LNCaP clone FGC (cell line): ENCODE results near the gene PGA4.

ENCODE experiments used
- DNase-seq: peaks from one replicate; pipeline ENCODE4 v3.0.0-alpha.2; 2011; ENCODE audit warnings: low read depth
- H3K4me3 ChIP-seq: 2 replicates; pipeline ENCODE4 v1.5.1; 2011; ENCODE audit warnings: mild to moderate bottlenecking, low read depth, low read length, control low read depth
- TF ChIP-seq, protein P1 (sequence below): IDR thresholded peaks from 2 replicates; pipeline ENCODE4 v1.5.1; 2012; ENCODE audit warnings: mild to moderate bottlenecking; ENCODE audit not compliant: control insufficient read depth, insufficient read depth; ENCODE audit errors: extremely low read depth

PGA4 gene

DNA sequence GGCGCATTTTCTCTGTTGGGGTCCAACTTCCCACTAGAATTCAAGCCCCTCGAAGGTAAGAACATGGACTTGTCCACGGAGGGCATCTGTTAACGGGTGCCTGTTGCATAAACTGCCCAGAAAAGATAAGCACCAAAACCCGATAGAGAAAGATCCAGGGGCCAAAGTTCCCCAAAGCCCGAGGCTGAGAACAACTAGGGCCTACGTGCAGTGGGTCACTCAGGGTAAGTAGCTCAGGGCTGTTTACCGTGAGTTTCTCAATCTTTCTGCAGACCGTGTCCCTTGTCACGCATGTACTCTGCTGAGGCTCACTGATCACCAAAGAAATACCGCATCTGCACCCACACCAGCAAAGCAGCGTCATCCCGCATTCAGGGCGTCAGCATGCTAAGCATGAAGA, 43.2 kb downstream of the PGA4 start:
- DNase-seq, result no peak
- TF ChIP-seq, protein P1, sequence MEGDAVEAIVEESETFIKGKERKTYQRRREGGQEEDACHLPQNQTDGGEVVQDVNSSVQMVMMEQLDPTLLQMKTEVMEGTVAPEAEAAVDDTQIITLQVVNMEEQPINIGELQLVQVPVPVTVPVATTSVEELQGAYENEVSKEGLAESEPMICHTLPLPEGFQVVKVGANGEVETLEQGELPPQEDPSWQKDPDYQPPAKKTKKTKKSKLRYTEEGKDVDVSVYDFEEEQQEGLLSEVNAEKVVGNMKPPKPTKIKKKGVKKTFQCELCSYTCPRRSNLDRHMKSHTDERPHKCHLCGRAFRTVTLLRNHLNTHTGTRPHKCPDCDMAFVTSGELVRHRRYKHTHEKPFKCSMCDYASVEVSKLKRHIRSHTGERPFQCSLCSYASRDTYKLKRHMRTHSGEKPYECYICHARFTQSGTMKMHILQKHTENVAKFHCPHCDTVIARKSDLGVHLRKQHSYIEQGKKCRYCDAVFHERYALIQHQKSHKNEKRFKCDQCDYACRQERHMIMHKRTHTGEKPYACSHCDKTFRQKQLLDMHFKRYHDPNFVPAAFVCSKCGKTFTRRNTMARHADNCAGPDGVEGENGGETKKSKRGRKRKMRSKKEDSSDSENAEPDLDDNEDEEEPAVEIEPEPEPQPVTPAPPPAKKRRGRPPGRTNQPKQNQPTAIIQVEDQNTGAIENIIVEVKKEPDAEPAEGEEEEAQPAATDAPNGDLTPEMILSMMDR, result no peak
- no peak overlapping the region for H3K4me3 ChIP-seq

DNA sequence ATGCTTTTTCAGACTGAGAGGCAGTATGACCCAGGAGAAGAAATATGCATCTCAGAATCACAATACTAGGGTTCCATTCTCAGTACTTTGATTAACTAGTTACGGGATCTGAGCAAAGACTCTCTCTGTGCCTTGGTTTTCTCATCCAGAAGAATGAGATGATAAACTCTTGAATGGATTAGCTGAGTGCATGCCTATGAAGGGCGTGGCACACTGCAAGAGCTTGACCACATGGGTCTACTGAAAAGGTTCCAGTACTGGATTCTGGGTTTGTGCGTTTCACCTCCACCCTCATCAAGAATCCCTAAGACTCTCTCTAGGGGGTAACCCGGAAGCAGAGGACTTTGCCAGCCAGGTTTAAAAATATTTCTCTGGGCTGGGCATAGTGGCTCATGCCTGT, 44.5 kb downstream of the PGA4 start:
- DNase-seq, result no peak
- TF ChIP-seq, protein P1, result no peak
- H3K4me3 ChIP-seq, result no peak overlapping the region

DNA sequence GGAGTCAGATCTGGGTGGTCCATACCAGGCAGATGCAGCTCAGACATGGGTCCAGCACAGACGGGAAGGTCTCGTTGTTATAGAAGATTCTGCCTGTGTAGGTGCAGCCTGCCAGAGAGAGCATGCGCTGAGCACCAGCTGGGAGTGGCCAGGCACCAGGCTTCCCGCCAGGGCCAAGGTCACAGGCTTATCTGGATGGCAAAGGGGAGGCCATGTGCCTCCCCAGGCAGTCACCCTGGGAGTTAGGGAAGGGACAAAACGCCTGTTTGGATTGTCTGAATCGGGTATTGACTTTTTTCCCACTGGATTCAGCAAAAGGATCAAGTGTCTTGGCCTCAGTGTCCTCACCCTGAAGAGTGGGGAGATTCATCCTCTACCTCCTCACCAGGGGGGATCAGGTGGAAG, 45.3 kb downstream of the PGA4 start:
- no peak for DNase-seq
- TF ChIP-seq, protein P1, result no peak
- no peak overlapping the region for H3K4me3 ChIP-seq

DNA sequence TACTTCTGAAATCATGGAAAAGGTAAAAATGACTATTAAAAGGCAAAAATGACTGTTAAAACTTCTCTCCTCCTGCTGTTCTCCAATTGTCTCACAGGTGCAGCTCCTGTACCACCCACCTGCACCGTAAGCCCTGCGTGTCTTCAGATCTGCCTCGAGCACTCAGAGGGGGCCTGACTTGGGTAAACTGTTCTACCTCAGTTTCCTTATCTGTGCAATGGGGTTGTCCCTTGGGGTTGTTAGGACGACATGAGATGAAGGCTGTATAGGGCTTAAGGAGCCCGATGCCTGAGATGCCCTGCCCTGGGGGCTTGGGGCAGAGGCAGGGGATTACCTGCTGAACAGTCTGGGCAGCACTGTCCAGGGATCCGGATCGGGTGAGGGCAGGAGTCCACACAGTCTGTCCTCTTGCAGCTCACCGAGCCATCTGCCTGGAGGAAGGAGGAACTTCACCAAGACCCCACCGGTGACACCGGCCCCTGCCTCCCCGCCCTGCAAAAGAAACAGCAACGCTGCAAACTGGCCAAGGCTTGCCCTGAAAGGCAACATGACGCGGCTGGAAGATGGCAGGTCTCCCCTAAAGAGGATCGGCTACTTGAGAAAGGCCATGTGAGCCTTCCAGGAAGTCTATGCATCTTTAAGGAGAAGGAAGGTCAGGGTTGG, 46.6 kb downstream of the PGA4 start:
- no peak for DNase-seq
- TF ChIP-seq, protein P1, result no peak
- no peak overlapping the region for H3K4me3 ChIP-seq

DNA sequence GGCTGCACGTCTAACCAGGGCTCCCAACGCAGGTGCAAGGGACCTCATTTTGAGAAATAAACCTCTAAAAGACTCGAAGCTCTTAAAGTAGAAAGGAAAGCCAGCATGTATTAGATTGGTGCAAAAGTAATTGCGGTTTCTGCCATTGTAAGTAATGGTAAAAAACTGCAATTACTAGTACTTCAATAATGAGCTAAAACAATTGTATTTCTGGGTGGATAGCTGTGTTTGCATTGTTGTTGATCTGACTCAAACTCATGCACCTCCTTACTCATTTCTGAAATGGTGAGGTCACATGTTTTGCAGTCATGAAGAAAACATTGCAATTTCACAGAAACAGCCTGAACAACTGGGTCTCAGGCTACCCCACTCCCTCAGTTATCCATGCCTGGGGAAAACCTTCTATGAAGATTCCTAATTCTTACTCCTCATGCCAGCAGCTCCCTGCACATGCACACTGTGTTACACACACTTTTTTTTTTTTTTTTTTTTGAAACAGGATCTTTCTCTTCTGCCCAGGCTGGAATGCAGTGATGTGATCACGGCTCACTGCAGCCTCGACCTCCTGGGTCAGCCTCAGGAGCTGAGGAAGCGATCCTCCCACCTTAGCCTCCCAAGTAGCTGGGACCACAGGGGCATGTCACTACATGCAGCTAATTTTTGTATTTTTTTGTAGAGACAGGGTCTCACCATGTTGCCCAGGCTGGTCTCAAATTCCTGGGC, 48.4 kb downstream of the PGA4 start:
- TF ChIP-seq, protein P1, result no peak
- H3K4me3 ChIP-seq, result no peak overlapping the region
- DNase-seq, result no peak

DNA sequence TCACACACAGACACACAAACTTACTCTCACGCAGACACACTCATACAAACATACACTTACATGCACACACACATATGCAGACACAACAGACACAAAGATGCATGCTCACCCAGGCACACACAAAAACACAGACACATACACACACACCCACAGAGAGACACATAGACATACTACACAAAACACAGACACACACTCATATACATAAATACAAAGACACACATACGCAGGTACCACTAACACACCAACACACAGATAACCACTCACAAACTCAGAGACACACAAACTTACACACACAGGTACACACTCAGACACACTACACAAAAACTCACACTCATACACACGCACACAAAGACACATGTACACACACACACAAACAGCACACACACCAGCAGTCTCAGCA, 50.6 kb downstream of the PGA4 start:
- TF ChIP-seq, protein P1, result no peak
- no peak for DNase-seq
- no peak overlapping the region for H3K4me3 ChIP-seq
